GM12873 (cell line): ENCODE data around the gene IL9.

Experiments used
- TF ChIP-seq, protein P1 (sequence below): IDR thresholded peaks from 2 replicates; pipeline ENCODE4 v1.5.1; 2012; ENCODE audit warnings: low read depth, mild to moderate bottlenecking, moderate library complexity, low read length, control low read depth; ENCODE audit not compliant: insufficient read depth; ENCODE audit errors: missing control alignments

Gene IL9

DNA sequence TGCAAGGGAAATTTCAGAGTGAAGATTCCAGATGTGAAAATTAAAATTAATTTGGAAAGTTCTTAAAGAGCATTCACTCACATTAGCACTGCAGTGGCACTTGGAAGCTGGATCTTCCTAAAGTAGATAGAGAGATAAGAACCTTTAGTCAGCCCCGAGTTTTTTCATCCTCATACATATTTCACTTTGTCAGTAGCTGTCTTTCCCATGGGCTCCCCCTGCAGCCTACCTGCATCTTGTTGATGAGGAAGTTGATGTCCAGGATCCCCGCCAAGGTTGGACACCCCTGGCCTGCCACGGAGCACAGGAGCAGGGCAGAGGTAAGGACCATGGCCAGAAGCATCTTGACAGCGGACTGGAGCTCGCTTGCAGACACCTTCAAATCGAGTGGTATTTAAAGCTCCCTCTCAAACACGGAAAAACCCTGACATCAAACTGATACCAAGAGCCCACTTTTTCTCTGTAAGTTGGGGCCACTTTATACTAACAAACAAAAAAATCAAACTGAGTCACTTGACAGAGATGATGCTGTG, at the start of gene IL9:
TSS of gene IL9 (minus strand) at position 368 of the 533 bp plus-strand sequence. CDS start at position 343, 25 bp downstream.
- TF ChIP-seq, protein P1, sequence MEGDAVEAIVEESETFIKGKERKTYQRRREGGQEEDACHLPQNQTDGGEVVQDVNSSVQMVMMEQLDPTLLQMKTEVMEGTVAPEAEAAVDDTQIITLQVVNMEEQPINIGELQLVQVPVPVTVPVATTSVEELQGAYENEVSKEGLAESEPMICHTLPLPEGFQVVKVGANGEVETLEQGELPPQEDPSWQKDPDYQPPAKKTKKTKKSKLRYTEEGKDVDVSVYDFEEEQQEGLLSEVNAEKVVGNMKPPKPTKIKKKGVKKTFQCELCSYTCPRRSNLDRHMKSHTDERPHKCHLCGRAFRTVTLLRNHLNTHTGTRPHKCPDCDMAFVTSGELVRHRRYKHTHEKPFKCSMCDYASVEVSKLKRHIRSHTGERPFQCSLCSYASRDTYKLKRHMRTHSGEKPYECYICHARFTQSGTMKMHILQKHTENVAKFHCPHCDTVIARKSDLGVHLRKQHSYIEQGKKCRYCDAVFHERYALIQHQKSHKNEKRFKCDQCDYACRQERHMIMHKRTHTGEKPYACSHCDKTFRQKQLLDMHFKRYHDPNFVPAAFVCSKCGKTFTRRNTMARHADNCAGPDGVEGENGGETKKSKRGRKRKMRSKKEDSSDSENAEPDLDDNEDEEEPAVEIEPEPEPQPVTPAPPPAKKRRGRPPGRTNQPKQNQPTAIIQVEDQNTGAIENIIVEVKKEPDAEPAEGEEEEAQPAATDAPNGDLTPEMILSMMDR = no peak

DNA sequence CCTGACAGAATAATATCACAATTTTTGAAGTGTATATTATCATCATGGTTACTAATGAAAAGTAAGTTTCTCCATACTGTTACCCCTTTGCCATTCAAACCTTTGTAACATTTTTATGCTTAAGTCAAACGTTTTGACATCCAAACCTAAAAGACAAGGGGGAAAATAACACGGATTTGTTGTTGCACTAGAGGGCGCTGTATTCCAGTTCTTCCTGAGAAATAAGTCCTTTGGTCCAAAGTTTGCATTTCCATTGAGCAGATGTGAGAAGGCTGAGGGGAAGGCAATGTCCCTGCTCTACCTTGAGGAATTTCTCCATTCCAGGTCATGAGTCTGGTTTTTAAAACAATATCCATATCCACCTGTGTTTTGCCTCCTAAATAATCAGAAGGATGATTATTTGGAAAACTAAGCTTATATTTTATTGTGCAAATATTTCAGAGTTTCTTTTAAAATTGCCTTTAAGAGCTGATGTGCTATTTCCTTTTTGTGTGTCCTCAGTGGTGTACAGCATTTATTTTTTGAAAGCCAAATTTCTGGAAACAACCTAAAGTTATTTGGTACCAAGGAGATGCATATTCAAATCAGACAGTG, 49.4 kb upstream of the IL9 start:
- TF ChIP-seq, protein P1 = peak; percentile 69

DNA sequence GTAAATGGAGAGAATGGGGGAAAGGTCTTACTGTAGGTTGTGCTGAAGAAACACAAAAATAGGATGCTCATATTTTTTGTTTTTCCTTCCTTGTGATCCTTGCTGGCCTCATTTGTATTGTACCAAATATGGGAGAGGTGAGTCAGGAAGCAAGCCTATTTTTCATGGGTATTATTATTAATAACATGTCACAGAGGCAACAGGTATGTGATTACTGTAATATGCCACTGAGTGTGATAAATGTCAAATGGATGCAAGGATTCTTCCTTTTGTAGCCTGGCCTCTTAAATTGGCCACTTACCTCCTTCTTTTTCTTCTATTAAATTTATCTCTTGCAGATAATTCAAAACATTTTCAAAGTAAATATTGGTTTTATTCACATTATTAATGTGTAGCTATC, 48.9 kb upstream of the IL9 start:
- TF ChIP-seq, protein P1 = no peak

DNA sequence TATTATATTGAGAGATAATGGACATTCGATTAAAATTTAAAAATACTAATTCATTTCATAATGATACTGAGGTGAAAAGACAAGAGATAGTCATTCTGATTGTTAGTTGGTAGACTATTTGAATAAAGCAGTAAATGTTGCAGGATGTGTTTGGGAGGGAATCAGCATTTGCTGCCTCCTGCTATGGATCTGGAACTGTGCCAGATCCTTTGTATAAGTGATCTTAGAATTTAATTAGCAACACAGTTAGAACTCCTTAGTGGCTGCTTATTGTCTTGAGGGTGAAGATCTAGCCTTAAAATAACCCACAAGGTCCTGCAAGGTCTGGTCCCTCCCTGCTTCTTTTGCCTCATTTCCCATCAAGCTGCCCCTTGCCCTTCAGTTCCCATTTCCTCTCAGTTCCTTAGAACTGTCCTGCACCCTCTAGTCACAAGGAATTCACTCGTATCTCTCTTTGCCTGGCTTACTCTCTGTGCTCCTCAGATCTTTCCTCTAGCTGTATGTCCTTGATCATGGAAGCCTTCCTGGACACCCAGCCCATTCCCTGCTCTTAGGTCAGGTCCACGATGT, 46.6 kb upstream of the IL9 start:
- TF ChIP-seq, protein P1 = no peak

DNA sequence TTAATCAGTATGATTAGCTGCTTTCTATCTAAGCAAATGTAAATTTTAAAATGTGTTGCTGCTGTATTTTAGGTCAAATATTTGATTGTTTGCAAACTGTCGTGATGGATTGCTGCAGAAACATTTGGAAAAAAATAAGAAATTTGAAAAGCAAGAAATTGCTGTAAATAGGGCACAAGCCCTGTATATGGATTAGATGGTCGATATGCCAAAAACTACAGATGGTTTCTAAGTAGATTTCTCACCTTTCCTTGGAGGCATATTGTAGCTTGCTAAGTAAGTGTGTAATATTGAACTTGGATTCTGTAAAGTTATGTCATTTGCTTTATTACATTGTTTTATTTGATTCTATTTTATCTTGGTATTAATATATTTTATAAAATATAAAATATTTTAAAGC, 46.1 kb upstream of the IL9 start:
- TF ChIP-seq, protein P1 = no peak

DNA sequence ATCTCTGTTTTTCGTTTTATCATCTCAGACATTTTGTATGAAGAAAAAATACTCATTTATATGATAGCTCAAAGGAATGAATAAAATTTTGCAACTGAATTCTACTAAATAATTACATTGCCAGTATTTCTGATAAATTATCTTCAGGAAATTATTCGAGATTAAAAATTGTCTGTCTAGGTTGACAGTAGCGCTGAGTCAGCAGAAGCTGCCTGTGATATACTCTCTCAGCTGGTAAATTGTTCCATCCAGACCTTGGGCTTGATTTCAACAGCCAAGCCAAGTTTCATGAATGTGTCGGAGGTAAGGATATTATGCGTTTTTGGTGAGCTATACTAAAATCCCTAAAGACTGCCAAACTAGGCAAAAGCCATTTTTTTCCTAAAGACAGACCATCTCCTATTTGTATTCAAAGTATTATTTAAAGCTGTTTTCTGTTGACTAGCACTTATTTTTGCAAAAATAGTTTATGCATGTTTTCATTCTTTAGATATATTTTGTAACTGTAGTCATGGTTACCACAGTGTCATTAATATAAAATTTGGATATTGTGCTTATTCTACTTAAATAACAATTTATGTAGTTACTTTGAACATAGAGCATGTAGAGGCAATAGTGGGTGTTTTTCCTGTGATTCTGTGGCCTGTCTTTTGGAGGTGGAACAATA, 41.7 kb upstream of the IL9 start:
- TF ChIP-seq, protein P1 = no peak

DNA sequence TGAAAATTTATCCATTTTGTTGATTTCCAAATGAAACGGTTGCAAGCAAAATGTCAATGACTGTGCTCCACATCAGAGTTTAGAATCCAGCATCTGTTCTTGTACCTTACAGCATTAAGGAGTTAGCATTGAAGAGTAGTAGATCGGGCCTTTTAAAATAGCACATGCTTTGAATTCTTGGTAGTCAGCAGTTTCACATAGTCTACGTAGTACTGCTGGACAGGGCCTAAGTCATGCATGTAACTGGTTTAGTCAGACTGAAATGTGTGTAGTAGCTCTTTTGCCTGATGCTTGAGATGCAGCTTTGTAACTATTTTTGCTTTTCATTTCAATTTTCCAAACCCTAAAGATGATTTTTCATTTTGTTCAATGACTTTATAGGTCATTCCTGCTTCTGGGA, 39.3 kb upstream of the IL9 start:
- TF ChIP-seq, protein P1 = no peak
